GM12801 (cell line): Measurements from ENCODE around the gene DELE1.

Source experiments
- CTCF ChIP-seq: IDR thresholded peaks from one replicate; pipeline ENCODE4 v1.5.1; 2011; ENCODE audit warnings: control low read depth; ENCODE audit not compliant: insufficient read length; ENCODE audit errors: extremely low read depth

Gene DELE1

DNA sequence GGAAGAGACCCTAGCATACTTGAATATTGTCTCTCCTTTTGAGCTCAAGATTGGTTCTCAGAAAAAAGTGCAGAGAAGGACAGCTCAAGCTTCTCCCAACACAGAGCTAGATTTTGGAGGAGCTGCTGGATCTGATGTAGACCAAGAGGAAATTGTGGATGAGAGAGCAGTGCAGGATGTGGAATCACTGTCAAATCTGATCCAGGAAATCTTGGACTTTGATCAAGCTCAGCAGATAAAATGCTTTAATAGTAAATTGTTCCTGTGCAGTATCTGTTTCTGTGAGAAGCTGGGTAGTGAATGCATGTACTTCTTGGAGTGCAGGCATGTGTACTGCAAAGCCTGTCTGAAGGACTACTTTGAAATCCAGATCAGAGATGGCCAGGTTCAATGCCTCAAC is 54.7 kb downstream of the DELE1 start:
- TF ChIP-seq CTCF: no peak

DNA sequence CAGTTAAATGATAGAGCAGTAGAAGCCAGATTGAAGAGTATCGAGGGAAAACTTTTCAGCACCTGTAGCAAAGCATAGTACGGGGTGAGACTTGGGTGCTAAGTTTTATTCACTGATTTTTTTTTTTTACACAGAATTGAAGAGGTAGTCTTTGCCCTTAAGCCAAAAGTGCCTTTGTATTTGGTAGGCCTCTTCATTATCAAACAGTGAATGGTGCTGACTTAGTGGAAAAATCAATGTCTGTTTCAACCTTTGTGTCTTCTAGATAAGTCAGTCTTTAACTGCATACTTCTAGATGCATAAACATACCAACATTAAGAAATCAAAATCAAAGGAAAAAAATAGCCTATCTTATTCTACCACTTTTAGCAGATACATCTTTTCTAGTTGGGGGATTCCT is 59.0 kb downstream of the DELE1 start:
- no peak for TF ChIP-seq CTCF

GRCh38 chr5:141986072-141986471 is 62.4 kb downstream of the DELE1 start:
- no peak for TF ChIP-seq CTCF

- TF ChIP-seq CTCF: no peak
These were observed 66.0 kb downstream of the DELE1 start for GRCh38 chr5:141989720-141990119.
